NK-92 (cell line): ENCODE data around the gene LIN7A.

Experiments used
- DNase-seq: peaks from one replicate; lab custom pipeline; 2025; ENCODE audit not compliant: unreplicated experiment; lab: John Stamatoyannopoulos, UW

The LIN7A gene, protein sequence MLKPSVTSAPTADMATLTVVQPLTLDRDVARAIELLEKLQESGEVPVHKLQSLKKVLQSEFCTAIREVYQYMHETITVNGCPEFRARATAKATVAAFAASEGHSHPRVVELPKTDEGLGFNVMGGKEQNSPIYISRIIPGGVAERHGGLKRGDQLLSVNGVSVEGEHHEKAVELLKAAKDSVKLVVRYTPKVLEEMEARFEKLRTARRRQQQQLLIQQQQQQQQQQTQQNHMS

DNA sequence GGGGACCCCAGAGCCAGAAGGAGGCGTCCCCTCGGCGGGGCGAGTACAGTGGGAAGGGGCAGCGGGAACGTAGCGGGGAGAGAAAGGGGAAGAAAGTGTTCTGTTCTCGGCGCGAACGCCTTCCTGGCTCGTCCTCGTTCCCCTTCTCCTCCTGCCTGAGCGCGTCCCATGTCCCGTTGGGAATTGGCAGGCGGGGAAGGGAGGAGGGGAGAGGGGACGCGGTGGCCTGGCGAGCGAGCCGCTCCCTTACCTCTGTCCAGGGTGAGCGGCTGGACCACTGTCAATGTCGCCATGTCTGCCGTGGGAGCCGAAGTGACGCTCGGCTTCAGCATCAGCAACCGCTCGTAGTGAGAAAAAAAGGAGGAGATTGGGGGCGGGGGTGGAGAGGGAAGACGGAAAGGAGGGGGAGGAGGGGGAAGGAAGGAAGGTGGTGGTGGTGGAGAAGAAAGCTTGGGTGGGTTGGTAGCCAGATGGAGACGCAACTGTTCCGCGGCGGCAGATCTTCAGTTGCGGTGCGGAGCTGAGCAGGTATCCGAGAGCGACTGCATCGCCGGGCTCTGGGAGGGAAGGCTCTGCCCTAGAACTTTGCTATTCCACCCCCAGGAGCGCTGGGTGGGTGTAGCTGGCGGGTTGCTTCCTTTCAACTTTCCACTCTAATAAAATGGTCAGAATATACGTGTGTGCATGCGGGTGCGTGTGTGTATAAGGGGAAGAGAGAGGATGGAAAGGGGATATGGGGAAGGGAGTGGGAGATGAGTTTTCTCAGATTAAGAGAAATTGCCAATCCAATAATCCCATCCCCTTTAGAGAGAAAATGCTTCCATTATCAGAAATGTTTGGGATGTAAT, at the start of gene LIN7A:
TSS of gene LIN7A (minus strand) at position 544 of the 848 bp plus-strand sequence. CDS start at position 332, 212 bp downstream.
- no peak for DNase-seq

DNA sequence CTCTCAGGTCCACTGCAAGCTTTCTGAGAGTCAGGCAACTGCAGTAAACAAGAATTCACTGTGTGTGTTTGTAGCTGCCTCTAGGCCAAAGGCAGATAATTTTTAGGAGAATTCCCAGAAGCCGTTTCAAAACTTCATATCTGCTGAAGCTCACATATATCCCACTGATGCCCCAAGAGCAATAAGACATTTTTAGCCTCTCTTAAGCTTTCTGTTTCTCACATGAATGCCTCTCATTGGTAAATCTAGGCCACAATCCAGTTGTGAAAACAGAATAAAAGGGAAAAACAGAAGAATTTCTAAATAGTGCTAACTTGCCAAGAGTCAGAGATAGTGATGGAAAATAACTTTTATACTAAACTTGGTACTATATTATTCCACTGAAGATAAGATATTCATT, 48.5 kb upstream of the LIN7A start:
- no peak for DNase-seq

DNA sequence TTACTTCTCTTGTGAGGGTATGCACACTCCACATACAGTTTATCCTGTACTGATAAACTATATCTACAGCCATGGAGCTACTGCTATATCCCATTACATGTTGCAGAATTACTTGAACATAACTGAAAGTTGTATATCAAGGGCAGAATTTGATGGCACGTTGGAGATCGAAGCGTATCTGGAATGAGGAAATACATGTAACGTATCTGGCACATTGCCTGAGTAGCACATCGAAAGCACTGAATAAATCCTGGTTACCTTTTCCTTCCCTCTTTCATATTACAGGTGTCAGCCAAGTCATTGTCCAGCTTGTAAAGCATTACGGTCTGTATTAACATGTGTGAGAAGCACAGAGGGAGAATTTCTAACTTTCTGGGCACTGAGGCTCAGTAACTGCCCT, 42.1 kb upstream of the LIN7A start:
- no peak for DNase-seq

DNA sequence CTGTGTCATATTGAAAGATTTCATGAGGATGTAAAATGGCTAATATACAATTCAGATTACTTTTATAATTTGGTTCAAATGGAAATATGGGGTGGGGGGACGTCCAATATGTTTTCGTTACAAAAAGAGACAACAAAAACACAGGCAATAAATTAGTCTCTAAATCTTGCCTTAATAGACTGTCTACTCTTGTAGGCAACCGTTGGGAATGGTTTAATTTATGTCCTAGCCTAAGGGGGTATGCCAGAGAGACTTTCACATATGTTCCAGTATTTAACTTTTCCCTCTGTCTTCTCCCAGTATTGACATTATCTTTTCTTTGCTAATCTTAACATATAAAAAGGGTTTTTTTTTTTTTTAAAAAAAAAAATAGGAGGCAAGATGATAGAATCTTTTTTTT, 41.5 kb upstream of the LIN7A start:
- DNase-seq, result no peak

DNA sequence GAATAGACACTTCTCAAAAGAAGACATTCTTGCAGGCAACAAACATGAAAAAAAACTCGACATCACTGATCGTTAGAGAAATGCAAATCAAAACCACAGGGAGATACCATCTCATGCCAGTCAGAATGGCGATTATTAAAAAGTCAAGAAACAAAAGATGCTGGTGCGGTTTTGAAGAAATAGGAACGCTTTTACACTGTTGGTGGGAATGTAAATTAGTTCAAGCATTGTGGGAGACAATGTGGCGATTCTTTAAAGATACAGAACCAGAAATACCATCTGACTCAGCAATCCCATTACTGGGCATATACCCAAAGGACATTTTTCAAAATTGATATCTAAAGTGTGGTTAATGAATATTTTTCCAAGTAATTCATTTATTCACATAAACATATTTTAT, 39.6 kb upstream of the LIN7A start:
- DNase-seq, result no peak

DNA sequence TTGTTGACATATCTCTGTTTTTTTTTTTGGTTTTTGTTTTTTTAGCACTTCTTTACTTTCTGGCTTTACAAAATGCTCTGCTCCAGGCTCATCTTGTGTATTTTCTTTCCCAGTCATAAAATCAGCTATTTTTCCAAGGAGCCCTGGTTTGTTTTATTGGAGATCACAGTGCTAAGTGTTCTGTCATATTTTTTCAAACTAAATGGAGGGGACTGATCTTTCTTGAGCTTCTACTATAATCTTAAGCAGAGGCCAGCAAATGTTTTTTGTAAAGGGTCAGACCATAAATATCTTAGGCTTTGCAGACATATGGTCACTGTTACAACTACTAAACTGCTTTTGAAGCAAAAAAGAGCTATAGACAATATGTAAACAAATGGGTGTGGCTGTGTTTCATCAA, 30.6 kb upstream of the LIN7A start:
- no peak for DNase-seq

DNA sequence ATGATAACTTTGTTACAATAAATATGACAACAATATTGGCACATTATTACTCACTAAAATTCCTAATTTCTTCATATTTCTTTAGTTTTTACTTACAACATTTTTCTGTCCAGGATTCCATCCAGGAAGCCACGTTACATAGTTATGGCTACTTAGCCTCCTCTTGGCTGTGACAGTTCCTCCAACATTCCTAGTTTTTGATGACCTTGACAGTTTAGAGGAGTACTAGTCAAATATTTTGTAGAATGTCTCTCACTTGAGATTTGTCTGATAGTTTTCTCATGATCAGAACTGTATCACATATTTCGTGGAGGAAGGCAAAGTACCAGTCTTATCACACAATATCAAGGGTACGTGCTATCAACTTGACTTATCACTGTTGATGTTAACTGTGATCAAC, 29.8 kb upstream of the LIN7A start:
- no peak for DNase-seq

DNA sequence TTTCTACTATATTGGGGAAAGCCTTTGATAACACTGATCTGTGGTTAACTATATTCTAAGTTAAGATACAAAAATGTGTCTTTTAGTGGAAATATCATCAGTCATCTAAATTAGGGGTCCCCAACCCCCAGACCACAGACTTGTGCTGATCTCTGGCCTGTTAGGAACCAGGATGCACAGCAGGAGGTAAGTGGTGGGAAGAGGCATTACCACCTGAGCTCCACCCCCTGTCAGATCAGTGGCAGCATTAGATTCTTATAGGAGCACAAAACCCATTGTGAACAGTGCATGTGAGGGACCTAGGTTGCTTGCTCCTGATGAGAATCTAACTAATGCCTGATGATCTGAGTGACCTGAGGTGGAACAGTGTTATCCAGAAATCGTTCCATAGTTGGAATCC, 28.3 kb upstream of the LIN7A start:
- no peak for DNase-seq

DNA sequence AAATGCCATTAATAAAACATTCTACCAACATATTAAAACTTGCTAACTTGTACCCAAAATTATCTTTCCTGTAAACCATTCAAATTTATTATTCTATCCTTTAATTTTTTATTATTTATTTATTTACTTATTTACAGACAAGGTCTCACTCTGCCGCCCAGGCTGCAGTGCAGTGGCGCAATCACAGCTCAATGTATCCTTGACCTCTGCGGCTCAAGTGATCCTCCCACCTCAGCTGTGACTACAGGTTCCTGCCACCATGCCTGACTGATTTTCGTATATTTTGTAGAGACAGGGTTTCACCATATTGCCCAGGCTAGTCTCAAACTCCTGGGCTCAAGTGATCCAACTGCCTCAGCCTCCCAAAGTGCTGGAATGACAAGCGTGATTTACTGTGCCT, 20.4 kb upstream of the LIN7A start:
- DNase-seq, result no peak

DNA sequence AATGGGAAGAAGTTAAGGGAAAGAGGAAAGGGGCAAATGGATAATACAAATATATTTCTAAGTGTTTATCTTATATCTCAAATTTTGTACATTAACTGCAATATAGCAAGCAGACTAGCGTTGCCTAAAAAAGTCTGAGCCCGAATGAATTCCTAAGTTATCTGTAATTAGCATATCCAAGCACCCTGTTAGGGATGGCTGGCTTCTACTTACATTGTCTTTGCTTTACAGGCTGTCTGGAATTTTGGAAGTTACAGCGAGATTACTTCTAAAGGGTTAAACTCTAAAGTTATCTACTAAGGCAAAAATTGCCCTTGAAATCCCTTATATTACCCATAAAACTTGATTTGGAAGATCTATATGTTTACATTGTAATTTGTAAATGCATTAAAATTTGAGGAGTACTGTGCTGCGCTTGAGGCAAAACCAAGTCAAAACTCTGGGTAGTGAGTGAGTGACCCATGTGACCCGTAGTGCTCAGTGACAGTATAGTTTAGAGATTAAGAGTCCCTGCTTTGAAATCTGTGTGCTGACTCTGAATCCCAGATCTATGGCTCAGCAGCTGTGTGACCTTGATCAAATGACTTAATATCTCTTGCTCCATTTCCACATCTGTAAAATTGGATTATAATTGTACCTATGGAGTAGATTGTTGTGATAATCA, 17.3 kb upstream of the LIN7A start:
- DNase-seq, result no peak

DNA sequence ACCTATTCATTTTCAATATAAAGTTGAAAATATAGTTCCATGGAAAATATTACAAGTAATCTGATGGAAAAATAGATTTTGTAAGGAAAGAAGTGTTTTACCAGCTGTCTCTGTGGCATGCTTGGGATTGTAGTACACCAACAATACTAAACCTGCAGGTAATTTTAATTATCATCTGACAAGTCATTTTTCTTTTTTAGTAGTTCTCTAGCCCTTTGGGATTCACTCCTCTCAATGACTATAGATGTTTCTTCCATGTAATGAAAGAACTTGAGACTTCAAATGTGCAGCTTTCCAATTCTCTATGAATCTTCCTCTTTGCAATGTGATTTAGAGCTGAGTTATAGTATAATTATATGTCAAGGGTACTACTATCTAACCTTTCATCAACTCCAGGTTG, 14.7 kb upstream of the LIN7A start:
- no peak for DNase-seq

DNA sequence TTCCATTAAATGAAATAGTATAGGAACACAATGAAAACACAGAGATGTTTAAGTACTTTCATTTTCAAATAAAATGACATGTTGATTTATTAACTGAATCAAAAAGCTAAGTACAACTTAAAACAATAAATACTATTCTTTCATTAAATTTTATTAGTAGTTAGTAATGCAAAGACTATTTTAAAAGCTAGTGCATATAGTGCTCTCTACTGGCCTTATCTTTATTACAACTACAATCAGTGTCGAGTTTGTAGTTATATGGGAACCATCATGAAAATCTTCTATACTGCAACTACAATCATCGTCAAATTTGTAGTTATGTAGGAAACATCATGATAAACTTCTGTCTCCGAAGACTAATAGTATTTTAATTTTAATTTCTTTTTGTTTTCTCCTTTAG, 8.9 kb upstream of the LIN7A start:
- no peak for DNase-seq

DNA sequence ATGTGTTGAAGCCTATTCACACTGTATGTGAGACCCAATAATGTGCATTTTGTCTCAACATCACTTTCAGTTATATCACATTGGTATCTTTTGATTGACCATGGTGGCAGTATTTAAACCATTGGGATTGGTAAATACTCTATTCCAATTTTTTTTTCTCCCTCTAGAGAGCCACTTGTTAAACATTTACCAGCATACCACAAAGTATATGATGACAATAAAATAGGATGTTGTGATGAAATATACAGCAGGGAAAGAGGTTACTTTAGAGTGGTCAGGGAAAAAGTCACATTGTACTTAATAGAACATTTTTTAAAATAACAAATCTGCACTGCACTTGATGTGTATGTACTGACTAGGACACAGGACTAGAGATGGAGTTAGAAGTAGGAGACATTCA, 5.6 kb upstream of the LIN7A start:
- no peak for DNase-seq

DNA sequence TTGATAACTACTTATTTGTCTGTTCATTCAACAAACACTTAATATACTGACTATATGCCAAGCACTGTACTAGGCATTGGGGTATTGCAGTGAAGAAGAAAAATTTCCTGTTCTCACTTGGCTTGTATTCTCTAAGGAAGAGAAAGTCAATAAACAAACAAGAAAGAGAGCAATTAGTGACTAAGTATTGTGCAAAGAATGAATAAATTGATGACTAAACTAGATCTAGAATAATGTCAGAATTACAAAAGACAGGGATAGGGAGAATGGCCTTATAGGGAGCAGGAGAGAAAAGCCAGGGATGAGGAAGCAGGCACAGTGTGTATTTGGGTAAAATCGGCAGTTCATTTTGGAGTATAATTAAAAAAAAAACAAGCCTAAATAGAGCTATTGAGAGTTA, 4.2 kb upstream of the LIN7A start:
- no peak for DNase-seq

DNA sequence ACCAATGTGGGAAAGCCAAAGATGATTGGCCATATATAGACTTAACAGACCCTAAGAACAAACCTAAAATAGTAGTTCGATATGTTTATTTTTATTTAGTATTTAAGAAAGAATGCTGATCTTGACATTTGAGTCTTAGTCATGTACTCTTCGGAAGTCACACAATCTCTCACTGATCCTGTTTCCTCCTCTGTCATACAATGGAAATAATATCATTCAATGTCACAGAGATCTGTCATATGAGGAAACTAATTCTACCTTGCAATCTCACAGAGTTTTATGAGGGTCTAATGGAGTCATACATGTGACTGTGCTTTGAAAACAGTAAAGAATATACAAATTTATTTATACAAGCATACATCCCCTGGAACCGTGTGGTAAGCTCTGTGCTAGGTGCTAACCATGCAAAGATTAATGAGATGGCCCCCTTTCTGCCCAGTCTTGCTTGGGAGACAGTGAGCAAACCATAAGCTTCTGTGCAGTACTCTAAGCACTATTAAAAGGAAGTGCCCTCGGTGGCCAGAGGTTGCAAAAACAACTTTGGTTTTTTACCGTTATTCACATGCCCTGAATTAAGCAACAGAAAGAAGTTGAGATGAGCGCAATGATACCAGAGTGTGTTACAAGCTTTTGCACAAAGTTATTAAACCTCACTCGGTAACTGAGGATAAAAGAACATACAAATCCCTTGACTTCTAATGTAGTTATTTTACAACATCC, 1.7 kb upstream of the LIN7A start:
- no peak for DNase-seq

DNA sequence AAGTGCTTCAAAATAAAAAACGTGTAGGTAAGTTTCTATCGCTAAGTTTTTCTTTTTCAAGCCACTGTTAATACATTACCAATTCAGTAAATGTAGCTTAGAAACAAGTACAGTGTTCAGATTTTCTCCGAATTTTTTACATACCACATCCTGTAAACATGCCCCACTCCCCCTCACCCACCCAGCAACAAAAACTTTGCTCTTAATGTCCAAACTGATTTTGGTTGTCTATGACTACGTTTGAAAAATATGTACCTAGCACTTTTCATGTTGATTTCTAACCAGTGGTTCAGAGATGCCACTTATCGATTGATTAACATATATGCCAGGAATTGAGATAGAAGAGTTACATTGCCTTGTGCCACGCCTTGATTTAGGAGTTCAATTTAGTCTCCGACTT, 663 bp upstream of the LIN7A start:
- DNase-seq, result no peak

DNA sequence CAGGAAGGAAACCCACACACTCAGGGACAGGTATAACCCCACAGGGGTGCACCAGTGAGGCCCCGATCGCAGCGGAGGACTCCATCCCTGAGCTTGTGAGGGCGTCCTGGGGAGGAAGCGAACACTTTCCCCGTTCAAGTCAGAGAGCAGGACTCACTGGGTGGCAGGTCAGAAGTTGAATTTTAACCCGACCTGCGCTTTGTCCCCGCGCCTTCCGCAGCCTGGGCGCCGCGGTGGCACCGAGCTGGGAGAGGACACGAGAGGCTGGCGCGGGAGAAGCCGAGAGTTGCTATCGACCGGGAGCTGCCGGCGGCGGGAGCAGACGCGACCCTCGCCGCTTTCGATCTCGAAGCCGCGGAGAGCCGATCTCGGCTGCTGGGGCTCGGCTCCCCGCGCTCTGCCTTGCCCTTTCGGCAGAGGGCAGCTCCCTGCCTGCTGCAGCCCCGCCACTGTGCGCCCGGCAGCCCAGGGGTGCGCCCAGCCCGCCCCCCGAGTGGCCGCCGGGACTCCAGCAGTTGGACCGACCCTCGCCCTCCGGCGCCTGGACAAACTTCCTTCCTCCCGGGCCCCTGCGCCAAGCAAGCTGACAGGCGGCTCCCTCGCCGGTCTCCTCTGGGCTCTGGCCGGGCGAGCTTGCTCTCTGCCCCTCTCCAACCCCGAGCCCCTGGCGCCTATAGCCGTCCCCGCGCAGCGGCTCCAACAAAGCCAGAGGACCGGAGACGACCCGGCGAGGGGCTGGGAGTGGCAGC, 918 bp downstream of the LIN7A start:
- no peak for DNase-seq

DNA sequence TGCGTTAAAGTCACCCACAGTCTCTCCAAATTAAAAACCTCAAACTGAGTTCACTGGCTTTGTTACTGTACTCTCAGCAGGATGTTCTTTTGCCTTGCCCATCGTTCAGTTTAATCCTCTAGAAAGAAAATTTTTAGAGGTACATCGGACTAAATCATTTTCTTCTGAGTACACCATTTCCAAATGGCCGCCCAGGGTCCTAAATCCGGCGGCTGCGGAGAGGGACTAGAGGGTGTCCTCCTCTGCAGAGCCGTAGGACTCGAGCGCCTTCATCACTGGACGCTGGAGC, 1.4 kb downstream of the LIN7A start:
- no peak for DNase-seq

DNA sequence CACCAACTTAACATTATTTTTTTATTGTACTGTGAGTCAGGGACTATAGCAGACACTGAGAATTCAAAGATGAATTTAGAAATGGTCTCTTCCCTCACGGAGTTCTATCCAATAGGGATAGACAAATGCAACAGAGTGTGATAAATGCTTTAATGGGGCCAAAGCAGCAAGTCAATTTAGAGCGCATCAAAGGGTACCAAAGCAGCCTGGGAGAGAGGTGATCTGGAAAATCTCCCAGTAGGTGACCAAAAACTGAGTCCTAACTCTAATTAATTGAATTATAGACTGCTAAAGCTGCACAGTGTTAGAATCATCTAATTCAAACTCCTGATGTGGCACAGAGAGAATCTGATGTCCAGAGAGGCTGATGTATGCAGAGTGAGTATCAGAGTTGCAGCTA, 2.6 kb downstream of the LIN7A start:
- DNase-seq, result no peak

DNA sequence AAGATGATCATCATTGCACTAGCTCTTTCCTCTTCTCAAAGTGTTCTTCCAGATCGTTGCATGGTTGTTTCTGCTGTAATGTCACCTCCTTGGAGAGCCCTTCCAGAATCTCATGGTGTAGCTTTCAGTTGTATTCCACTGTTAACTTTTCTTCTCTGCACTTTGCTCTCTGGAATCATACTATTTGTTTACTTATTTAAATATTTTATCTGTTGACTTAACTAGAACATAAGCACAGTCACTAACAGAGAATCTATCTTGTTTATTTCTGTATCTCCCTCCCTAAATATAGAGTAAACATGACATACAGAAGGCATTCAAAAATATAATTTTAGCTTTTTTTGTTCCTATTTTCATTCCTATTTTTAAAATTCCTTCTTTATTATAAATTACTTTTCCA, 11.8 kb downstream of the LIN7A start:
- DNase-seq, result no peak

DNA sequence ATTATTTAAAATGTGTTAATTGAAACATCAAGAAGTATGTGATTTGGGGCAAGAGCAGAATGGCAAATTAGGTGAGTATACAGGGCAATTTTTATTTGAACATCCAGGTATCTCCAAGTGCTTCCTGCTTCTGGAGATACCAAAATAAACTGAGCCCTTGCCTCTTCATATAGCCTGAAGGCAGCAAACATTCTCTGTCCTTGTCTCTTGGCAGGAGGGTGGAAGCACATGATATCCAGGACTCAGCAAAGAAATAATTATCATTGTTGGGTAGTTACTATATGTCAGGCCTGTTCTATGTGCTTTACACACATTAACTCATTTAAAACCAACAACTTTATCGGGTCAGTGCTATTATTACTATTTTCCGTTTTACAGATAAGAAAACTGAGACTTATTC, 12.5 kb downstream of the LIN7A start:
- no peak for DNase-seq
